DMS79 (cell line): ENCODE data around the gene CBX3.
"Not testable (repeated sequence)": the region's sequence is repeated elsewhere in the genome, so short reads cannot be mapped to it uniquely, and the experiment has no call there.

Experiments used
- DNase-seq: peaks from one replicate; lab custom pipeline; 2025; lab: John Stamatoyannopoulos, UW

Gene CBX3

GRCh38 chr7:26201247-26202018 lies at the start of gene CBX3:
Gene CBX3 (plus strand): TSS chr7:26201745. CDS start chr7:26202999, 1,254 bp downstream.
- DNase-seq = peak; percentile 88

- DNase-seq = peak; percentile 44
Observed at GRCh38 chr7:26151953-26152781, 49.4 kb upstream of the CBX3 start, which contains the start of gene NFE2L3. Gene NFE2L3 (plus strand): TSS chr7:26152198. CDS start chr7:26152499, 301 bp downstream.

DNA sequence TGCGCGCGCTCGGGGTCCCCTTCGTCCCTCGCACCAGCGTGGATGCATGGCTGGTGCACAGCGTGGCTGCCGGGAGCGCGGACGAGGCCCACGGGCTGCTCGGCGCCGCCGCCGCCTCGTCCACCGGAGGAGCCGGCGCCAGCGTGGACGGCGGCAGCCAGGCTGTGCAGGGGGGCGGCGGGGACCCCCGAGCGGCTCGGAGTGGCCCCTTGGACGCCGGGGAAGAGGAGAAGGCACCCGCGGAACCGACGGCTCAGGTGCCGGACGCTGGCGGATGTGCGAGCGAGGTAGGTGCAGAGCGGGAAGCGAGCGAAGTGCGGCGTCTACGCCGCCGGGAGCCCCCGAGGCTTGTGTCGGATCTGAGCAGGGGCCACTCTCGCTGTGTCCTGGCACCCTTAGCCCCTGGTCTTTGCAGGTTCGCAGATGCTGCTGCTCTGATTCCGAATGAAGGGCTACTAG lies 48.7 kb upstream of the CBX3 start:
- not testable (repeated sequence) for DNase-seq

GRCh38 chr7:26153241-26153822 lies 48.2 kb upstream of the CBX3 start:
- no peak for DNase-seq

GRCh38 chr7:26153823-26154783 lies 47.4 kb upstream of the CBX3 start:
- DNase-seq = no peak

GRCh38 chr7:26155531-26156375 lies 45.8 kb upstream of the CBX3 start:
- peak; percentile 89 for DNase-seq

GRCh38 chr7:26156451-26157420 lies 44.8 kb upstream of the CBX3 start:
- peak; percentile 22 for DNase-seq

DNA sequence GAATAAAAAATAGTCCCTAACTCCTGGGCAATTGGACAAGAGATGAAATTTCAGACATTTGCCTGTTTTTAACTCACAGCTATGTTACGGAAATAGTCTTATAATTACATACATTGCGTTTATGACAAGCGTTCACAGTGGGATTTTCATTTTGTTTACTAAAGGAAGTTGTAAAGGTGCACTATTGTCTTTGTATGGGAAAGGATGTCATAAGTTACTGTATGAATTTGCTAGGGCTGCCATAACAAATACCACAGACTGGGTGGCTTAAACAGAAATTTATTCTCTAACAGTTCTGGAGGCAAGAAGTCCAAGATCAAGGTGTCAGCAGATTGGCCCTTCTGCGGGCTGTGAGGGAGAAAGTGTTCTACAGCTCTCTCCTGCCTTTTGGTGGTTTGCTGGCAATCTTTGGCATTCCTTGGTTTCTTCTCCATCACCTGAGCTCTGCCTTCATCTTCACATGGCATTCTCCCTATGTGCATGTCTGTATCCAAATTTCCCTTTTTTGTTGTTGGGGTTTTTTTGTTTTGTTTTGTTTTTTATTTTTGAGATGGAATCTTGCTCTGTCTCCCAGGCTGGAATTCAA lies 43.9 kb upstream of the CBX3 start:
- no peak for DNase-seq

DNA sequence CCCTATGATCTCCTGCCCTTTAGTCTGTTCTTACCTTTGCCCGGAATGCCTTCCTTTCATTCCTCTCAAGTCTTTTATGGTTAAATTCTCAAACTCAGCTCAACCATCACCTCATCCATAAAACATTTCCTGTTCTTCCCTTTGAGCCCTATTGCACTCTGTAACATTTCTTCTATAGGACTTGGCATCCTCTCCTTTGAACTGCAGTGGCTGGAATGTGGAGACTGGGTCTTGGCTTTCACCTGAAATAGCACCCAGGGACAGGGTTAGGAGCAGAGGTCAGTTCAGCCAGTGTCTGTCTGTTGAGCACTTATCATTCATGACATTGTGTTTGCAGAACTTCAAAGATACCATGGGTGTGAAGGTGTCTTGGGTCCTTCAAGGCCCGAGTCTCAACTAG lies 42.3 kb upstream of the CBX3 start:
- no peak for DNase-seq

- DNase-seq = no peak
Observed at GRCh38 chr7:26160896-26161295, 40.6 kb upstream of the CBX3 start.

DNA sequence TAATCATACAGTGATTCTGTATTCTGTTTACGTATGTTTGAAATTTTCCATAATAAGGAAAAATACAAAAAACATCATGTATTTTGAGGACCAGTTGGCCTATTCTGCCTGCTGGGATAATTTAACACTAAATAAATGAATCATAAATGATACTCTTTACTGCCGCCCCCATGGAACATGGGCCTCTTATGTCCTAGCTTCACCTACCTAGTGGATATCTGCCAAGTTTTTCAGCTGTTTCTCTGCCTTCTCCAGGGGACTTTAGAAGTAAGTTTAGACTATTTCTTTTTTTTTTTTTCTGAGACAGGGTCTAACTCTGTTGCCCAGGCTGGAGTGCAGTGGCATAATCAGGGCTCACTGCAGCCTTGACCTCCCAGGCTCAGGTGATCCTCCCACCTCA lies 39.1 kb upstream of the CBX3 start:
- DNase-seq = no peak

DNA sequence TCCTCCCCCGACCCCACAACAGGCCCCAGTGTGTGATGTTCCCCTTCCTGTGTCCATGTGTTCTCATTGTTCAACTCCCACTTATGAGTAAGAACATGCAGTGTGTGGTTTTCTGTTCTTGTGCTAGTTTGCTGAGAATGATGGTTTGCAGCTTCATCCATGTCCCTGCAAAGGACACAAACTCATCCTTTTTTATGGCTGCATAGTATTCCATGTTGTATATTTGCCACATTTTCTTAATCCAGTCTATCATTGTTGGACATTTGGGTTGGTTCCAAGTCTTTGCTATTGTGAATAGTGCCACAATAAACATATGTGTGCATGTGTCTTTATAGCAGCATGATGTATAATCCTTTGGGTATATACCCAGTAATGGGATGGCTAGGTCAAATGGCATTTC lies 37.7 kb upstream of the CBX3 start:
- not testable (repeated sequence) for DNase-seq

DNA sequence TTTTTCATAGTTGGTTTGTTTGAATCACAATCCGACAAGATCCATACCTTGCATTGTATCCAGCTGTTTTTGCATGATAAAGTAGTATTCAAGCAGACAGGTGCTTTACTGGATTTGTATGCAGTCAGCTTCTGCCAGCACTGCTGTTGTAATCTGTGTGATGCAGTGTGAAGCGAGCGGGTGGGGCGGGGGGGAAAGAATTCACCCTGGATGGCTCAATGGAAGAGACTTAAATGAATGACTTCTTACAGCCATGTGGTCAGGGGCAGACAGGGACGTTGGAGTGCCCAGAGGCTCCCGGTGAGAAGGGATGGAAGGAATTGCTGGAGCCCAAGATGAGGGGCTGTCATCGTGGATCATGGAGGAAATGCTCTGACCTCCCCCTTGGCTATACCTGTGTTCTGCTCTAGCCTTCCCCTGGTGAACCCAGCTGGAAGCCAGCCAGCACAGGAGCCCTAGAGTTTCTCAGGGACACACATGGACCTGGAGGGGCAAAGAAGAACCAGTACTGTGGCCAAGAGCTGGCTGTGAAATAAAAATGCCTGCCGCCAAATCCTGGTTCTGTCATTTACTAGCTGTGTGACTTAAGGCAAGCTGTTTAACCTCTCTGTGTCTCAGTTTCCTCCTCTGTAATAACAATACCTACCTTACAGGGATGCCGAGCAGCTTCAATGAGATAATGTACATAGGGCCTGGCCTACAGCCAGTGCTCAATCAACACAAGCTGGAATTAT lies 35.4 kb upstream of the CBX3 start:
- DNase-seq = no peak

DNA sequence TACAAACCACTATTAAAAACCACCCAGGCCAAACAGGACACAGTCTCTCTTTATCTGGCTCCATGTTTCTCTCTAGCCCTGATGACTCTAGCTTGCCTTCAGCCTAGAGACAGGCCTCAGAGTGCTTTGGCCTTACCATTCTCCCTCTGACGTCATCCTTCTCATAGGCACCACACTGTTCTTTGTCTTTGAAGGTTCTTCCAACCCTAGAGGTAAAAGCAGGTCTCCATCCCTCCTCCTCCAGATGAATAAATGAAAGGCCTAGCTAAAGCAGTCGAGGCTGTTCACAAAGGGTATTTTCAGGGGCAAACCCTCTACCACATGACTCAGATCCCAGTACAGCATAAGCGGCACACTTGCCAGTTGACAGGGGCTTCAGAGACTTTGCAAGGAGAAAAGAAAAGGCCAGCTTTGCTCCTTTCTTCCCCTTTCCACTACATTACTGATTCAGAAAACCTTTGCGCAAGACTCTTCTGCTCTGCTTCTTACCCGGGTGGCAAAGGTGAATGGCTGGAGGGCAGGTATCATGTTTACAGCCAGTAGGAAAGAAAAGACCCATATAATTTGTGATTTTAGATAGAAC lies 34.8 kb upstream of the CBX3 start:
- DNase-seq = no peak

DNA sequence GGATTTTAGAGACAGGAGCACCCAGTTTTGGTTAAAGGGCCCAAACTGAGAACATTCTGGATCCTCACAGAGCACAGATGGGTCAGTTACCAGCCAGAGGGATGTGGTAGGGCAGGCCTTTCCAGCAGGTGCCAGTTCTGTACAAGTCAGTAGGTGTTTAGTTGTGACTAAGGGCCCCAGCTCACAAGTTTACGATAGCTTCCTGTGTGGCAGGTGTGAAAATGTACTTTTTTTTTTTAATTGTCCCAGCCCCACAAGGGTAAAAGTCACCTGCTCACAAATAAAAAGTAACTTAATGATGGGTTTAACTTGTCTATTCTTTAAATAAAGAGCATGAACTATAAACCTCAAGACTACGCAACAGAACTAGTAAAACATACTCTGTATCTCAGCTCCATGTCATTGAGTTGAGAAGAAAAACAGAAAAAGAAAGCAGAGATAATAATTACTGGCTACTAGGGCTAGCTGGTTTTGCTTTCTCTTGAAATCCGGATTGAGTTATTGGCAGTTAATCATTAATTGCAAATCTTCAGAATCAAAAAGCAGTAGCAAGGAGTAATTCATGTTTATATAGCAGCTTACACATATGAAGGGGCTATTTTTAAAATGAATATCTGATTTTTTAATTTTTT lies 34.1 kb upstream of the CBX3 start:
- no peak for DNase-seq

- no peak for DNase-seq
Observed at GRCh38 chr7:26168458-26169023, 33.0 kb upstream of the CBX3 start.

GRCh38 chr7:26169271-26169670 lies 32.3 kb upstream of the CBX3 start:
- DNase-seq = no peak
